OCI-LY1 (cell line): ENCODE data around the gene TMCC2.

ENCODE experiments used
- H2AFZ ChIP-seq: fragments of 200-600 bp; sonication (generic), shearing (Covaris generic); 2 replicates; pipeline ENCODE4 v1.6.0; 2014; ENCODE audit warnings: antibody characterized with exemption, mild to moderate bottlenecking, low read length
- H3F3A ChIP-seq: fragments of 200-600 bp; sonication (generic), shearing (Covaris generic); 2 replicates; pipeline ENCODE4 v1.6.0; 2014; ENCODE audit warnings: mild to moderate bottlenecking, antibody characterized with exemption, low read length, moderate library complexity; ENCODE audit not compliant: insufficient read depth
- H3K27ac ChIP-seq: fragments of 200-600 bp; sonication (generic); 2 replicates; pipeline ENCODE4 v1.5.1; 2014; ENCODE audit warnings: low read length, mixed run types, mild to moderate bottlenecking, low read depth; ENCODE audit not compliant: poor library complexity, severe bottlenecking
- H3K27me3 ChIP-seq: fragments of 200-600 bp; sonication (generic); 2 replicates; pipeline ENCODE4 v1.6.0; 2014; ENCODE audit warnings: antibody characterized with exemption, mild to moderate bottlenecking, low read length, moderate library complexity; ENCODE audit not compliant: insufficient read depth
- H3K36me3 ChIP-seq: fragments of 200-600 bp; sonication (generic); 2 replicates; pipeline ENCODE4 v1.6.1; 2014; ENCODE audit warnings: mild to moderate bottlenecking, antibody characterized with exemption, low read length, moderate library complexity, mixed read lengths; ENCODE audit not compliant: insufficient read depth
- H3K4me1 ChIP-seq: fragments of 200-600 bp; sonication (generic); 2 replicates; pipeline ENCODE4 v1.5.1; 2014; ENCODE audit warnings: mild to moderate bottlenecking, low read length, moderate library complexity; ENCODE audit not compliant: insufficient read depth, severe bottlenecking
- H3K4me2 ChIP-seq: fragments of 200-600 bp; sonication (generic), shearing (Covaris generic); 2 replicates; pipeline ENCODE4 v1.6.1; 2014; ENCODE audit warnings: low read length
- H3K4me3 ChIP-seq: fragments of 200-600 bp; sonication (generic); 2 replicates; pipeline ENCODE4 v1.5.1; 2014; ENCODE audit warnings: low read length, low read depth, mild to moderate bottlenecking, mixed read lengths; ENCODE audit not compliant: poor library complexity, severe bottlenecking
- H3K79me2 ChIP-seq: fragments of 200-600 bp; shearing (Covaris generic); 2 replicates; pipeline ENCODE4 v1.6.1; 2016; ENCODE audit warnings: mixed run types, low read length, mixed read lengths; ENCODE audit not compliant: insufficient read depth
- H3K9ac ChIP-seq: fragments of 200-600 bp; sonication (generic), shearing (Covaris generic); 2 replicates; pipeline ENCODE4 v1.6.1; 2014; ENCODE audit warnings: mild to moderate bottlenecking, low read length, mixed read lengths
- H3K9me2 ChIP-seq: fragments of 200-600 bp; sonication (generic), shearing (Covaris generic); 2 replicates; pipeline ENCODE4 v1.6.1; 2014; ENCODE audit warnings: low read depth, mild to moderate bottlenecking, low read length, mixed read lengths
- H3K9me3 ChIP-seq: fragments of 200-600 bp; shearing (Covaris generic); 2 replicates; pipeline ENCODE4 v1.6.1; 2014; ENCODE audit warnings: low read length, mixed read lengths
- H4K20me1 ChIP-seq: fragments of 200-600 bp; sonication (generic), shearing (Covaris generic); 2 replicates; pipeline ENCODE4 v1.6.0; 2016; ENCODE audit warnings: mild to moderate bottlenecking, low read length; ENCODE audit not compliant: insufficient read depth
- EZH2 ChIP-seq: fragments of 200-600 bp; sonication (generic), shearing (Covaris generic); IDR thresholded peaks from 2 replicates; pipeline ENCODE4 v1.8.0; 2017; ENCODE audit warnings: borderline replicate concordance, mixed run types, mild to moderate bottlenecking, antibody characterized with exemption, low read length, moderate library complexity, mixed read lengths
- TF ChIP-seq, protein P1 (sequence below): fragments of 200-600 bp; sonication (generic), shearing (Covaris generic); IDR thresholded peaks from 2 replicates; pipeline ENCODE4 v1.5.1; 2017; ENCODE audit warnings: mild to moderate bottlenecking, antibody characterized with exemption, low read length, moderate library complexity, mixed read lengths

TMCC2 gene

DNA sequence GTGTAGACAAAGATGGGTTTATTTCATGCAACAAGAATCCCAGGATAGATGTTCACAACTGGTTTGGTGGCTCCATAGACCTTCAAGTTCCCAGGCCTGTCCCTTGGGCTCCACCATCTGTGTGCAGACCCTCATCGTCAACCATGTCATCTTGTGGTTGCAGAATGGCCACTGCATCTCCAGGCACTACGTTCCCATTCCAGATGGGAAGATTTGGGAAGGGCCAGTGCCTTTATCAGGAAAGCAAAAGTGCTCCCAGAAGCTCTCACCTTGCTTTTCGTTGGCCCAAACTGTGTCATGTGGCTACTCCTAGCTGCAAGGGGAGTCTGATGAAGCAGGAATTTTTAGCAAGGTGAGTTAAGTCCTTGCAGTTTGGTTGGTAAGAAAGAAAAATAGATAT lies 12.8 kb downstream of the TMCC2 start:
- H3K9ac ChIP-seq = no peak overlapping the region
- H3K27ac ChIP-seq = no peak overlapping the region
- H3K4me1 ChIP-seq = no peaks in the 10 kb centered on the region
- H4K20me1 ChIP-seq = no peaks in the 10 kb centered on the region
- no peak overlapping the region for H2AFZ ChIP-seq
- no peaks in the 10 kb centered on the region for H3F3A ChIP-seq
- H3K79me2 ChIP-seq = no peaks in the 10 kb centered on the region
- no peaks in the 10 kb centered on the region for H3K9me2 ChIP-seq
- H3K27me3 ChIP-seq = no peaks in the 10 kb centered on the region; the same call in 1 of the 2 replicates
- no peaks in the 10 kb centered on the region for H3K9me3 ChIP-seq
- no peak for TF ChIP-seq EZH2
- TF ChIP-seq, protein P1, sequence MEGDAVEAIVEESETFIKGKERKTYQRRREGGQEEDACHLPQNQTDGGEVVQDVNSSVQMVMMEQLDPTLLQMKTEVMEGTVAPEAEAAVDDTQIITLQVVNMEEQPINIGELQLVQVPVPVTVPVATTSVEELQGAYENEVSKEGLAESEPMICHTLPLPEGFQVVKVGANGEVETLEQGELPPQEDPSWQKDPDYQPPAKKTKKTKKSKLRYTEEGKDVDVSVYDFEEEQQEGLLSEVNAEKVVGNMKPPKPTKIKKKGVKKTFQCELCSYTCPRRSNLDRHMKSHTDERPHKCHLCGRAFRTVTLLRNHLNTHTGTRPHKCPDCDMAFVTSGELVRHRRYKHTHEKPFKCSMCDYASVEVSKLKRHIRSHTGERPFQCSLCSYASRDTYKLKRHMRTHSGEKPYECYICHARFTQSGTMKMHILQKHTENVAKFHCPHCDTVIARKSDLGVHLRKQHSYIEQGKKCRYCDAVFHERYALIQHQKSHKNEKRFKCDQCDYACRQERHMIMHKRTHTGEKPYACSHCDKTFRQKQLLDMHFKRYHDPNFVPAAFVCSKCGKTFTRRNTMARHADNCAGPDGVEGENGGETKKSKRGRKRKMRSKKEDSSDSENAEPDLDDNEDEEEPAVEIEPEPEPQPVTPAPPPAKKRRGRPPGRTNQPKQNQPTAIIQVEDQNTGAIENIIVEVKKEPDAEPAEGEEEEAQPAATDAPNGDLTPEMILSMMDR = no peak
- no peak overlapping the region for H3K4me2 ChIP-seq
- H3K36me3 ChIP-seq = no peaks in the 10 kb centered on the region
- H3K4me3 ChIP-seq = no peak overlapping the region

DNA sequence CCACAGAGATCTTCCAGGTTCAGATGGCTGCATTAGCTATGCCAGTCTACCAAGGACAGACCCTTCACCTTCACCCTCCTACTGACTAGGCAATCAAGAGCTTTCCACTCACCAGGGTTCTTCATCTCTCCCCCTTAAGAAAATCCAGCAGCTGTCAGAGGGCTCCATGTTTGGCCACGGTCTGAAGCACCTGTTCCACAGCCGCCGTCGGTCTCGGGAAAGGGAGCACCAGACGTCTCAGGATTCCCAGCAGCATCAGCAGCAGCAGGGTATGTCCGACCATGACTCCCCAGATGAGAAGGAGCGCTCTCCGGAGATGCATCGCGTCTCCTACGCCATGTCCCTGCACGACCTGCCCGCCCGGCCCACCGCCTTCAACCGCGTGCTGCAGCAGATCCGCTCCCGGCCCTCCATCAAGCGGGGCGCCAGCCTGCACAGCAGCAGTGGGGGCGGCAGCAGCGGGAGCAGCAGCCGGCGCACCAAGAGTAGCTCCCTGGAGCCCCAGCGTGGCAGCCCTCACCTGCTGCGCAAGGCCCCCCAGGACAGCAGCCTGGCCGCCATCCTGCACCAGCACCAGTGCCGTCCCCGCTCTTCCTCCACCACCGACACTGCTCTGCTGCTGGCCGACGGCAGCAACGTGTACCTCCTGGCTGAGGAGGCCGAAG lies 13.8 kb downstream of the TMCC2 start:
- Histone ChIP-seq H3K9me3 (no peaks in the 10 kb centered on the region), H3K4me1 (no peaks in the 10 kb centered on the region), H3K36me3 (no peaks in the 10 kb centered on the region), H2AFZ (no peak overlapping the region), H3K4me2 (no peak overlapping the region), H3K27me3 (no peaks in the 10 kb centered on the region; the same call in 1 of the 2 replicates), H3K9ac (no peak overlapping the region), H3K27ac (no peak overlapping the region), H3F3A (no peaks in the 10 kb centered on the region), H3K9me2 (no peaks in the 10 kb centered on the region), H3K4me3 (no peak overlapping the region), H4K20me1 (no peaks in the 10 kb centered on the region), H3K79me2 (no peaks in the 10 kb centered on the region)
- TF ChIP-seq, protein P1 = no peak
- no peak for TF ChIP-seq EZH2

- Histone ChIP-seq H2AFZ (no peak overlapping the region), H3K79me2 (no peaks in the 10 kb centered on the region), H3K4me2 (no peak overlapping the region), H3F3A (no peaks in the 10 kb centered on the region), H3K27me3 (no peaks in the 10 kb centered on the region; the same call in 1 of the 2 replicates), H3K27ac (no peak overlapping the region), H3K9me2 (no peaks in the 10 kb centered on the region), H3K4me3 (no peak overlapping the region), H4K20me1 (no peaks in the 10 kb centered on the region), H3K9me3 (no peaks in the 10 kb centered on the region), H3K36me3 (no peaks in the 10 kb centered on the region), H3K4me1 (peaks cover 10% of the 10 kb centered on the region), H3K9ac (no peak overlapping the region)
- TF ChIP-seq, protein P1 = no peak
- TF ChIP-seq EZH2 = no peak
These were observed 15.8 kb downstream of the TMCC2 start for GRCh38 chr1:205243350-205244191.
